Gastrocnemius medialis (tissue), 4 donors: ENCODE data around the gene ANTKMT. TPM values are rescaled to one million over a fixed set of nuclear protein-coding genes. Genes with fewer than 3 reads are reported as not detected.

Experiments used
- ATAC-seq, 2 donors: fragments of 150-250 bp; one replicate each; pipeline ENCODE4 v1.9.1; 2016
- DNase-seq, 2 donors: peaks; one replicate each; pipeline ENCODE4 v3.0.0-alpha.2; 2019
- H3K27ac ChIP-seq, 4 donors: fragments of 200-600 bp; sonication (generic); 1 replicate in 1 of 4; 2 replicates in 3 of 4; pipeline ENCODE4 v1.5.1; 2016 to 2018; ENCODE audit warnings: mild to moderate bottlenecking in 2 of 4, moderate library complexity in 1 of 4
- H3K27me3 ChIP-seq, 3 donors: fragments of 200-600 bp; sonication (generic) in 2 of 3; 1 replicate in 1 of 3; 2 replicates in 2 of 3; pipeline versions ENCODE4 v1.5.1 to v1.6.0; 2016 to 2019; ENCODE audit warnings: mild to moderate bottlenecking in 1 of 3, moderate library complexity in 1 of 3
- H3K36me3 ChIP-seq, 2 donors: fragments of 200-600 bp; sonication (generic) in 1 of 2; one replicate each; pipeline ENCODE4 v1.5.1; 2017 to 2018
- H3K4me1 ChIP-seq, 2 donors: fragments of 200-600 bp; sonication (generic) in 1 of 2; one replicate each; pipeline ENCODE4 v1.5.1; 2016 to 2017; ENCODE audit warnings: mild to moderate bottlenecking in 2 of 2
- H3K4me3 ChIP-seq, 4 donors: fragments of 200-600 bp; sonication (generic) in 3 of 4; 1 replicate in 1 of 4; 2 replicates in 3 of 4; pipeline ENCODE4 v1.5.1; 2016 to 2019; ENCODE audit warnings: mild to moderate bottlenecking in 2 of 4
- H3K9me3 ChIP-seq, 3 donors: fragments of 200-600 bp; sonication (generic) in 2 of 3; 1 replicate in 1 of 3; 2 replicates in 2 of 3; pipeline ENCODE4 v1.5.1; 2016 to 2019
- POLR2A ChIP-seq, 2 donors: fragments of 450-650 bp; IDR thresholded peaks; one replicate each; pipeline ENCODE4 v1.6.1; 2017; ENCODE audit warnings: antibody characterized with exemption in 2 of 2, mild to moderate bottlenecking in 2 of 2, moderate library complexity in 2 of 2
- in situ Hi-C, 4 donors: fragments of 200-750 bp; cut with MboI; loops; one replicate each; pipeline versions ENCODE4 v1.15.0 to v1.8.0; 2017; ENCODE audit warnings: low sequenced_read_pairs in 4 of 4
- intact Hi-C: fragments of 100-400 bp; cut with DNase I; formaldehyde crosslinking; loops from one replicate; pipeline ENCODE4 v1.15.1; 2023; ENCODE audit warnings: low total_unique reads
- total RNA-seq, 4 donors: library from RNA; depleted of rRNA; stranded (reverse); fragments of >200 nt; gene quantifications; one replicate each; pipeline versions ENCODE4 v1.1.0 to v1.2.3, GENCODE V29; 2016
- TF ChIP-seq, protein P1 (sequence below), 5 experiments: fragments of 450-650 bp in 3 of 5; fragments of 200-600 bp in 2 of 5; sonication (generic) in 2 of 5; IDR thresholded peaks in 4 of 5; conservative IDR thresholded peaks in 1 of 5; 1 replicate in 4 of 5; 2 replicates in 1 of 5; pipeline ENCODE4 v1.5.1; 2016 to 2019; ENCODE audit warnings: antibody characterized with exemption in 5 of 5, mild to moderate bottlenecking in 3 of 5, moderate library complexity in 3 of 5

Gene ANTKMT
- total RNA-seq, 4 donors from 2014 or later = 20.9 to 84.0 (median 38.7) TPM

DNA sequence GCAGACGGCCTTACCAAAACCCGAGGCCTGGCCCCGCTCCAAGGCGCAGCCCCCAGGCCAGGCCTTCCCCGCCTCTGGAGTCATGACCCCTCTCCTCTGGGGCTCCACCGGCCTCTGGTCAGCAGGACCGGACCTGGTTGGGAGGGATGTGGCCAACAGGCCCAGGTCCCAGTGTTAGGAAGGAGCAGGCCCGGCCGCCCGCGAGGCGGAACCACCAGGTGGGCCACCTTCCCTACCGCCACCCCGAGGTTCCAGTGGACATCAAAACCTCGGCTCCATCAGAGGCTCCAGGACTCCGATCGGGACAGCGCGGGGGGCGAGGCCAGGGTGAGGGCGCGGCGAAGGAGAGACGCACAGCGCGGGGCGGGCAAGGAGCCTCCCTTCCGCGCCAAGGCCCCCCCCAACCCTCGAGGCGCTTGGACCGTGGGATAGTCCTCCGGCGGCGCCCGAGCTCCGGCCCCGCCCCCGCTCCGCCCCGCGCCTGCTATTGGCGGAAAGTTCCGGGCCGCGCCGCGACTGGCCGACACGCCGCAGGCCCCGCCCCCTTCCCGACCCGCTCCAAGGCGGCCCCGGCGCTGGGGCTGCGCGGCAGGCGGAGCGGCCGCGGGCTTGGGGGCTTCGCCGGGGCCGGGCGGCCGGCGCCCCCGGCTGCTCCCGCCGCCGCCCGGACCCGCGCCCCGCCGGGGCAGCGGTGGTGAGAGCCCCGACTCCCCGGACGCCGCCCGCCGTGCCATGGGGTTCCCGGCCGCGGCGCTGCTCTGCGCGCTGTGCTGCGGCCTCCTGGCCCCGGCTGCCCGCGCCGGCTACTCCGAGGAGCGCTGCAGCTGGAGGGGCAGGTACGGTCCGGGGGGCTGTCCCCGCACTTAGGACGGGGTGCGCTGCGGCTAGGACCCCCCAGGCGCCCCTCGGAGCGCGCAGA is 6.1 kb upstream of the ANTKMT start, which contains the start of gene METRN:
METRN (plus strand) TSS at position 561 of the 919 bp plus-strand sequence; CDS start at position 733, 172 bp downstream.
- Histone ChIP-seq H3K27ac (no peak within 1 kb of the TSS), H3K9me3 (no peaks in the 10 kb centered on the region), H3K27me3 (peaks cover 15 to 17% (median 16%) of the 10 kb centered on the region in 3 donors), H3K4me3 (peak within 1 kb of the TSS; percentile 64 to 86 (median 71)), H3K4me1 (peaks cover 12 to 25% of the 10 kb centered on the region in 2 donors), H3K36me3 (no peaks in the 10 kb centered on the region)
- in situ Hi-C loops = no loop called here
- DNase-seq = peak; percentile 71 to 83
- peak in 1 of 2 donors; percentile 21 for TF ChIP-seq POLR2A (IDR thresholded peaks at IDR 0.05)
- TF ChIP-seq, protein P1, sequence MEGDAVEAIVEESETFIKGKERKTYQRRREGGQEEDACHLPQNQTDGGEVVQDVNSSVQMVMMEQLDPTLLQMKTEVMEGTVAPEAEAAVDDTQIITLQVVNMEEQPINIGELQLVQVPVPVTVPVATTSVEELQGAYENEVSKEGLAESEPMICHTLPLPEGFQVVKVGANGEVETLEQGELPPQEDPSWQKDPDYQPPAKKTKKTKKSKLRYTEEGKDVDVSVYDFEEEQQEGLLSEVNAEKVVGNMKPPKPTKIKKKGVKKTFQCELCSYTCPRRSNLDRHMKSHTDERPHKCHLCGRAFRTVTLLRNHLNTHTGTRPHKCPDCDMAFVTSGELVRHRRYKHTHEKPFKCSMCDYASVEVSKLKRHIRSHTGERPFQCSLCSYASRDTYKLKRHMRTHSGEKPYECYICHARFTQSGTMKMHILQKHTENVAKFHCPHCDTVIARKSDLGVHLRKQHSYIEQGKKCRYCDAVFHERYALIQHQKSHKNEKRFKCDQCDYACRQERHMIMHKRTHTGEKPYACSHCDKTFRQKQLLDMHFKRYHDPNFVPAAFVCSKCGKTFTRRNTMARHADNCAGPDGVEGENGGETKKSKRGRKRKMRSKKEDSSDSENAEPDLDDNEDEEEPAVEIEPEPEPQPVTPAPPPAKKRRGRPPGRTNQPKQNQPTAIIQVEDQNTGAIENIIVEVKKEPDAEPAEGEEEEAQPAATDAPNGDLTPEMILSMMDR (IDR thresholded peaks at IDR 0.05 in 4 of 5, conservative IDR thresholded peaks at IDR 0.05 in 1 of 5) = no peak
- intact Hi-C loops = no loop called here
- ATAC-seq = peak; percentile 85 to 94

DNA sequence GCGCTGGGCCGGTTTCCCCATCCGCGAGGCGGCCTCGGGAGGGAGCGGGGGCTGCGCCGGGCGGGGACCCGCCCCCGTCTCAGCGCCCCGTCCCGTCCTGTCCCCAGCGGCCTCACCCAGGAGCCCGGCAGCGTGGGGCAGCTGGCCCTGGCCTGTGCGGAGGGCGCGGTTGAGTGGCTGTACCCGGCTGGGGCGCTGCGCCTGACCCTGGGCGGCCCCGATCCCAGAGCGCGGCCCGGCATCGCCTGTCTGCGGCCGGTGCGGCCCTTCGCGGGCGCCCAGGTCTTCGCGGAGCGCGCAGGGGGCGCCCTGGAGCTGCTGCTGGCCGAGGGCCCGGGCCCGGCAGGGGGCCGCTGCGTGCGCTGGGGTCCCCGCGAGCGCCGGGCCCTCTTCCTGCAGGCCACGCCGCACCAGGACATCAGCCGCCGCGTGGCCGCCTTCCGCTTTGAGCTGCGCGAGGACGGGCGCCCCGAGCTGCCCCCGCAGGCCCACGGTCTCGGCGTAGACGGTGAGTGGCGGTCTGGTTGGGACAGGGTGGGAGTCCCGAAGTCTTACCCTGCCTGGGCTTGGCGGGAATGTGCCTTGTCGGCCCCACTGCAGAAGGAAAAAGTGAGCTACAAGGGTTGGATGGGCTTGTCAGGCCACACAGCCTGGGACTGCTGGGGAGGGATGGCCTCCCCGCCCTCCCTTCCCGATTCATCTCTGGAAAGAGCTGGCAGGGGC is 5.3 kb upstream of the ANTKMT start:
- Histone ChIP-seq H3K27me3 (peaks cover 8 to 9% (median 9%) of the 10 kb centered on the region in 3 donors), H3K4me3 (peak overlapping the region; percentile 64 to 86 (median 71)), H3K9me3 (no peaks in the 10 kb centered on the region), H3K4me1 (peaks cover 19 to 33% of the 10 kb centered on the region in 2 donors), H3K36me3 (no peaks in the 10 kb centered on the region), H3K27ac (no peak overlapping the region)
- peak; percentile 8 to 14 for ATAC-seq
- TF ChIP-seq POLR2A (IDR thresholded peaks at IDR 0.05) = no peak
- TF ChIP-seq, protein P1 (IDR thresholded peaks at IDR 0.05 in 4 of 5, conservative IDR thresholded peaks at IDR 0.05 in 1 of 5) = no peak
- no peak for DNase-seq
- intact Hi-C loops = no loop called here
- in situ Hi-C loops = no loop called here

DNA sequence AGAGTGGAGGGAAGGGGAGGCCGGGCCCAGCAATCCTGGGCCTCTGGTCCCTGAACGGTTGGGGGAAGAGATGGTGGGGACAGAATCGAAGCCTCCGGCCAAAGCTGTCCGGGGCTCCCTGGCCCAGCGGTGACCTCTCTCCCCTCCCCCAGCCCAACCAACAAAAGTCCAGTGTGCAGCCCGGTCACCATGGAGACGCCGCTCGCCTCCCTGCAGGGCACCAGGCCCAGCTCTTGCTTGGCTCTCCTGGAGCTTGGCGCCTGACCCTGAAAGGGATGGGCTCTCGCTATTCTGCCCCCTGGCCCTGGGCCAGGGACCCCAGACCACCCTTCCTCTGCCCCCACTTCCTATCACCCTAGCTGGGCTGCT is 4.8 kb upstream of the ANTKMT start:
- Histone ChIP-seq H3K36me3 (no peaks in the 10 kb centered on the region), H3K4me3 (peak overlapping the region; percentile 32 to 86 (median 67)), H3K27me3 (peaks cover 2 to 4% (median 3%) of the 10 kb centered on the region in 3 donors), H3K4me1 (peaks cover 19 to 34% of the 10 kb centered on the region in 2 donors), H3K9me3 (no peaks in the 10 kb centered on the region), H3K27ac (no peak overlapping the region)
- intact Hi-C loops = no loop called here
- DNase-seq = no peak
- in situ Hi-C loops = no loop called here
- no peak for ATAC-seq
- TF ChIP-seq, protein P1 (IDR thresholded peaks at IDR 0.05 in 4 of 5, conservative IDR thresholded peaks at IDR 0.05 in 1 of 5) = no peak
- no peak for TF ChIP-seq POLR2A (IDR thresholded peaks at IDR 0.05)

DNA sequence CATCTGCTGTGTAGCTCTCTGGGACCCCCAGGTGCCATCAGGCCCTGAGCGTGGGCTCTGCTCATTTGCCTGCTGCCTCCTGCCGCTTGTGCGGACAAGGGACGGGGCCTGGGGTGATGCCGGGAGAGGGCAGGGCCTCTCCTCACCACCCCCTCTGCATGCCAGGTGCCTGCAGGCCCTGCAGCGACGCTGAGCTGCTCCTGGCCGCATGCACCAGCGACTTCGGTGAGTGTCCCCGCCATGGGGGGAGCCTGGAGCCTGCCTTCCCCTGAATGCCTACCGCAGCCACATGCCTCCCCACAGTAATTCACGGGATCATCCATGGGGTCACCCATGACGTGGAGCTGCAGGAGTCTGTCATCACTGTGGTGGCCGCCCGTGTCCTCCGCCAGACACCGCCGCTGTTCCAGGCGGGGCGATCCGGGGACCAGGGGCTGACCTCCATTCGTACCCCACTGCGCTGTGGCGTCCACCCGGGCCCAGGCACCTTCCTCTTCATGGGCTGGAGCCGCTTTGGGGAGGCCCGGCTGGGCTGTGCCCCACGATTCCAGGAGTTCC is 4.1 kb upstream of the ANTKMT start:
- Histone ChIP-seq H3K27me3 (no peaks in the 10 kb centered on the region), H3K27ac (no peak overlapping the region), H3K36me3 (no peaks in the 10 kb centered on the region), H3K4me1 (peaks cover 24 to 39% of the 10 kb centered on the region in 2 donors), H3K9me3 (no peaks in the 10 kb centered on the region), H3K4me3 (no peak overlapping the region)
- intact Hi-C loops (no loop called here), in situ Hi-C loops (no loop called here)
- TF ChIP-seq, protein P1 (IDR thresholded peaks at IDR 0.05 in 4 of 5, conservative IDR thresholded peaks at IDR 0.05 in 1 of 5) = no peak
- TF ChIP-seq POLR2A (IDR thresholded peaks at IDR 0.05) = no peak
- ATAC-seq (no peak), DNase-seq (no peak)
